Measurements from ENCODE around the gene FRMD4A.

FRMD4A gene

GRCh38 chr10:13621931-13622330 is 708.8 kb downstream of the FRMD4A start:
- no peak for DNase-seq

DNA sequence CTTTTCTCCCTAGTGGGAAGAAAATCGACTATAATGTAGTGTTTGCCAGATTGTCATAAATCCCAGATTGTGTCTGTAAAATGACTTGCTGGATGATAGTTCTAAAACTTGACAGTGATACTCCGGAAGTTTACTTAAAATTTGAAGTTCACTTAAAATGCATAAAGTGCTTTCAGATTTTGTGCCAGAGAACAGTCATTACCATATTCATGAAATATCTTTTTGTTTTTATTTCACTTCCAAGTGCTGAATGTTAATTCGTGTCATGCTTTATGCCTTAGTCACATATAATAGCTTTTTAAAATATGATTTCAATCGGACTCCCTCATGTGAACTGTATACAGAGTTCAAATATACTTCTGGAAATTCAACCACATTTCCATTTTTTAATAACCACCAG is 713.6 kb downstream of the FRMD4A start:
- DNase-seq = no peak

DNA sequence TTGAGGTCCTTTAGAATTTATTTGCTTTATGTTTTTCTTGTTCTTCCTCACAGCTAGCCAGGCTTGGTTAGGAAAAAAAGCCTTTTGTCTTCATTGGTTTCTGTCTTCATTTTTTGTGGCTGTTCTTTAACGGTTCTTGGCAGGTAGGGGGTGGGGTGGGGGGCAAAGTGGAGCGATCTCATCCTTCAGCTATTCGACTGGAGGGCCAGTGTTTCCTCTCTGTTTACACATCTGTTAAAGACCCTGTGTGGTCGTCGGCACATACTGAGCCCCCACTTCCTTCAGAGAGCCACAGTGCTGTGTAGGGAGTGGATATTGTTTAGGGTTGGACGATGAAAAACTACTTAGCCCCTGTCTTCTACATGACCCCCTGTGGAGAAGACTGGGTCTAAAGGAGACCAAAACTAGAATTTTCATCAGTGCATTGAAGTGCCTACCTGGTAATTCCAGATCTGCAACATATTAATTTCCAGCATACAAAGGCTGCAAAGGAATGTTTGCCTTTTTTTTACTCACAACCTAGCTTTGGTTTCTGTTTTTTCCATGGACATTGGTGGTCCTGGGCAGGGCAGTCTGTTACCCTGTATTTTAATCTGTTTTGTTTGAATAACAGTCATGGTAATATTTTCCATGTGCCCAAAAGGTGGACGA is 714.9 kb downstream of the FRMD4A start:
- DNase-seq = no peak

DNA sequence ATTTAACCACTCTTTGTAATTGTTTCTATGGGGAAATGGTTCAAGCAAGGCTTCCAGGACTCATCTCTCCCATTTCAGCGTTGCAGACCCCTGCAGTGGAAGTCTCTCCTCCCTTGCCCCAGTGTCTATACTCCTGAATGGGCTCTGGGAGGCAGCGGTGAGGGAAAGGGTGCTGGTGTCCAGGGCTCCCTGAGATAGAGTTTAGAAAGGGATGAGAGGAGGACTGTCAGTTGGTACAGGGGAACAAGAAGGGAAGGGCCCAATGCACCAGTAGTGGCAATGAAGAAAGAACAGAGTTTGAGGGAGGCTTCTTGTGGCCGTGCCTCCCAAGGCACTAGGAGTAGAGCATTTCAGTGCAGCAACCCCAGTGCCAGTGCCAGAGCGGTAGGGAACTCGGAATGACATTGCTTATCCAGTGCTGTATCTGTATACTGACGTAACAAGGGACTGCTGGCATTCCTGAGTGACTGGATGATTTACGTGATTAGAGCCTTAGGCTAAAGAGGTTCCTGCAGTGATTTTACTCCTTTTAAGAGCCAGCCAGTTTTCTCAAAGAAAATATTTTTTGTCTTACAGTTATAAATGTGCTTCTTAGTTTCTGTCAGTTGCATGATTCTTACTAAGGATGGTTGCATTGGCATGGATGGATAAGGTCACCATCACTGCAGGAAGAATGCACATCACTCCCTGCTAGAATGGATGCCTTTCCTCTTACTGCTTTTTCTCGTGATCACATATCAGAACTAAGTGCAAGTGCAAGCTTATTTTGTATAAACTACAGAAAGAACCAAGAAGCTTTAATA is 716.0 kb downstream of the FRMD4A start:
- no peak for DNase-seq

DNA sequence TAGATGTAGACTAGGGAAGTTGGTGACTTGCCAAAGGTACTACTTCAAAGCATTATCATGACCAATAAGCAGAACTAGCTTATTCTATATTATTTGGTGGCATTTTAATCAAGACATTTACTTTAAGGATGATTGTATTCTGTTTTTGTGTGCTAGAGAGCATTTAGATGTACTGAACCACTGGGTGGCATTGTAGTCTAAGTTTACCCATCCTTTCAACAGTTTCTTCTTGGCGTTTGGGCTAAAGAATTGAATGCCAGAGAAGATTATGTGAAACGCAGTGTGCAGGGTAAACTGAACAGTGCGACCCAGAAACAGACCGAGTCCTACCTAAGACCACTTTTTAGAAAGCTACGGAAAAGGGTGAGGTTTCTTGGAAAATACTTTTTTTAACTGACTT is 717.2 kb downstream of the FRMD4A start:
- no peak for DNase-seq

DNA sequence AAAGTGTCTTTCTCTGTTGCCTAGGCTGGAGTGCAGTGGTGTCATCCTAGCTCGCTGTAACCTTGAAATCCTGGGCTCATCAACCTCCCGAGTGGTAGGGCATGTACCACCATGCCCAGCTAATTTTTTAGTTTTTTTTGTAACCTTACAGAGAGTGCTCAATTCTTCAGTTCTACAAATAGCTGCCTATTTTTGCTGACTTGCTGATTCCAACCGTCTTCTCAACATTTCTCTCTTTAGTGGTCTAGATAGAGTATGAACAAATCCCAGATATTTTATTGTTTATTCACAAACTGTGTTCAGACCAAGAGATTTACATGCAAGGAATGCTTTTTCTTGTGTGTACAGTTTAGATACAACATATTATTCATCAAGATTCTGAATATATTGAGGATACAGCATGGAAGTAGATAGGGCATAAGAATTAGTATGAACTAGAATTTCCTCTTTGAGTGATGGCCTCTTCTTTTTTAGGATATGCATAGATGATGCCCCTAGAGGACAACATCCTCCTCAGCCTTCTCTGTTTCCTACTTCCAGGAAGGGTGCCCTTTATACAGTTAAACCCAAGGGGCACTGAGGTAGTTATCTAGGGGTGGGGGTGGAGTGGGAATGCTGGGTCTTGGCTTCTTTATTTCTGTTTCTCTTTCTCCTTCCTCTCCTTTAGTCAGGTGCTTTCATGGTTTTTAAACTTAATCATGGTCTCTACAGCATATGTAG is 717.9 kb downstream of the FRMD4A start:
- DNase-seq = no peak

- no peak for DNase-seq
These were observed 722.4 kb downstream of the FRMD4A start for GRCh38 chr10:13608246-13608853.

DNA sequence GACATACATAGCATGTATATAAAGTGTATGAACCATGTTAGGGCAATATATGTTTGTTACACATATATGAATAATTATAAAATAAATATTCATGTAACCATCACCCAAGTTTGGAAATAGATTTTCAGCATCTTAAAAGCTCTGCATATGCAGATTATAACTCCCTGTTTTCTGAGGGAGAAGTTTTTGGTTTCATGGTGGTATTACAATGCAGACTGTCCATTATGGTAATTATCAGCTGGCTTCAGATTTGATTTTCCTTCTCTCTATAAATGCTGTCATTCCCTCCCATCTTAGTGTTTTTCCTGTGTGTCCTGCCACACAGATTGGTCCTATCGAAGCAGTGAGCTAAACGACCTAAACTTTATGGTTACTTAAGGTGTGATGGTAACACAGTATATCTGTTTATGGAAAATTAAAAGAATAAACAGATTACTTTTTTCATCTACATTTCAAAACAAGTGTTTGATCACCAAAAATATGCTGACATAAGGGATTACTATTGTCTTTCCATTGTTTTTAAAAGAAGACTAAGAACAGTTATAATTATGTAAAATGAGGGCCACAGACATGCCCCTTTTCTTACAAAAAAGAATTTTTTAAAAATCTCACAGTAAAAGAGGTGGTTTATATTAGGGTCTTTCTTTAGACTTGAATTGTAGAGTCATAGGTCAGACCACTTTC is 726.2 kb downstream of the FRMD4A start:
- no peak for DNase-seq

DNA sequence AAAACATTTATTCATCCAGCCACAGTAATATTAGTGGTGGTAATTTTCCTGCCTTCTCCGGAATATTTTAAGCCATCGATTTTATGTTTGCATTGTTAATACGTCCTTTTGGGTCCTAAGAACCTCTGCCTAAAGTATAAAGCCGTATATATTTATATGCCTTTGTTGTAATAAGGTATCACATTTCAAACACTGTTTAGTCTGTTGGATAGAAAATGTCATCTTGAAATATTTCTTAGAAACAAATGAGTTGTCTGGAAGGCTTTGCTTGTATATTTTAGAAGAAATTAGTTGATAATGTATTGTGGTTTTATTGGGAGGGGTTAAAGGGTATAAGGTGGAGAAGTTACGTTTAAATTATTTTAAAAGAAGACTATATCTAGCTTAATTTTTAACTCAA is 732.8 kb downstream of the FRMD4A start:
- no peak for DNase-seq

DNA sequence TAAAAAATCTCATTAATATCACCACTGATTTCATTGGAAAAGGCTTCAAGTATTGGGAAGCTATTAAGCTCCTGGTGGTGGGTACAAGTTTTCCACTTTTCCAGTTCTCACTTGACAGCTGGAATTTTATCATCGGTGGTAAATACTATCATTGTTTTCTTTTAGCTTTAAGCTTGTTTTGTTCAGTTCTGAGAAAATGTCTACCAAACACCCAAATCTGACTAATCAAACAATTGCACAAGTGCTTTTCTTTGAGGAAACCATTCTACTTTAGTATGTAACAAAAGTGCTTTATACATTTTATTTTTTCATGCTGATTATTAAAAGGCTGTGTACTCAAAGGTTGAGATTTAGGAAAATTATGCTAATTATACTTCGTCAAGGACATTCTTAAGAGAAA is 736.1 kb downstream of the FRMD4A start:
- DNase-seq = no peak

All from activated CD4-positive, alpha-beta T cell treated with anti-CD3 and anti-CD28 coated beads for 48 hours (primary cell).